GM12878 (cell line): ENCODE data around the gene UCKL1. TPM values are rescaled to one million over a fixed set of nuclear protein-coding genes. Genes with fewer than 3 reads are reported as not detected.
A peak's percentile ranks its signal among the peaks of the same experiment; 100 is the strongest.

ENCODE experiments used
- BMI1 ChIP-seq: fragments of 450-650 bp; IDR thresholded peaks from 2 replicates; pipeline ENCODE4 v1.6.1; 2016; ENCODE audit warnings: mild to moderate bottlenecking, moderate library complexity, borderline replicate concordance
- CBX3 ChIP-seq: fragments of 200-600 bp; sonication (generic); IDR thresholded peaks from 2 replicates; pipeline ENCODE4 v1.6.1; 2016; ENCODE audit warnings: low read depth, borderline replicate concordance
- HSF1 ChIP-seq: fragments of 150-350 bp; IDR thresholded peaks from 2 replicates; pipeline ENCODE4 v1.6.1; 2014; ENCODE audit warnings: mild to moderate bottlenecking, low read depth, low read length
- KDM1A ChIP-seq: fragments of 200-600 bp; sonication (generic); IDR thresholded peaks from 2 replicates; pipeline ENCODE4 v1.6.1; 2016; ENCODE audit warnings: borderline replicate concordance
- RB1 ChIP-seq: fragments of 450-650 bp; formaldehyde crosslinking; IDR thresholded peaks from 2 replicates; pipeline ENCODE4 v1.6.1; 2017; ENCODE audit warnings: mild to moderate bottlenecking, borderline replicate concordance
- RELB ChIP-seq: fragments of 450-650 bp; IDR thresholded peaks from 2 replicates; pipeline ENCODE4 v1.6.1; 2017; ENCODE audit warnings: low read depth, mild to moderate bottlenecking, moderate library complexity
- REST ChIP-seq: IDR thresholded peaks from 2 replicates; pipeline ENCODE4 v1.6.1; 2012; ENCODE audit warnings: mild to moderate bottlenecking, low read depth, low read length
- SRF ChIP-seq, 2 experiments: IDR thresholded peaks; 2 replicates each; pipeline ENCODE4 v1.6.1; 2011; ENCODE audit warnings: low read depth in 2 of 2, low read length in 2 of 2, mild to moderate bottlenecking in 1 of 2, moderate library complexity in 1 of 2
- SUPT20H ChIP-seq: IDR thresholded peaks from 2 replicates; pipeline ENCODE4 v1.6.1; 2011; ENCODE audit warnings: low read depth, mild to moderate bottlenecking, low read length, moderate library complexity, borderline replicate concordance; ENCODE audit not compliant: control insufficient read depth
- YY1 ChIP-seq: IDR thresholded peaks from 2 replicates; pipeline ENCODE4 v1.6.1; 2011; ENCODE audit warnings: low read depth, mild to moderate bottlenecking, low read length
- ZBTB40 ChIP-seq: fragments of 450-650 bp; IDR thresholded peaks from 2 replicates; pipeline ENCODE4 v1.6.1; 2016; ENCODE audit warnings: mild to moderate bottlenecking, moderate library complexity, borderline replicate concordance
- ZNF207 ChIP-seq: fragments of 450-650 bp; IDR thresholded peaks from 2 replicates; pipeline ENCODE4 v1.6.1; 2014; ENCODE audit warnings: antibody characterized with exemption, mild to moderate bottlenecking, borderline replicate concordance
- ZNF687 ChIP-seq: fragments of 450-650 bp; IDR thresholded peaks from 2 replicates; pipeline ENCODE4 v1.6.1; 2017; ENCODE audit warnings: mild to moderate bottlenecking, moderate library complexity
- polyA plus RNA-seq, 11 experiments: library from polyadenylated mRNA; depleted of rRNA in 4 of 11; unstranded in 6 of 11; stranded (reverse) in 5 of 11; fragments of >200 nt; fragmentation: Nextera tagmentation in 4 of 11; fragmentation: Illumina TruSeq in 1 of 11; extraction: Ambion mirVana in 4 of 11; extraction: Trizol in 1 of 11; gene quantifications; 1 replicate in 1 of 11; 2 replicates in 10 of 11; pipeline versions ENCODE4 v1.2.1 to v1.2.3, GENCODE V29; 2011 to 2016; ENCODE audit warnings: inconsistent platforms in 2 of 11, missing spikeins in 2 of 11, low read depth in 1 of 11
- total RNA-seq, 4 experiments: library from RNA; depleted of rRNA in 3 of 4; stranded (reverse); fragments of >200 nt in 3 of 4; fragmentation: Illumina TruSeq in 1 of 4; extraction: Trizol in 1 of 4; gene quantifications; 2 replicates each; pipeline versions ENCODE4 v1.2.1 to v1.2.3, GENCODE V29; 2013 to 2021

The UCKL1 gene
- total and polyA plus RNA-seq, 10 of the 15 experiments (the other 5 are each of a cell fraction or from before 2014, with no cell fraction given), result 2.4 to 36.3 (median 24.8) TPM

GRCh38 chr20:63979557-63980316 is 23.5 kb upstream of the UCKL1 start, which contains the start of gene SAMD10 (continued):
- no peak for TF ChIP-seq HSF1
- no peak for TF ChIP-seq BMI1
- TF ChIP-seq RB1, result no peak
- TF ChIP-seq KDM1A, result no peak
- no peak for TF ChIP-seq SUPT20H
- peak; percentile 86 for TF ChIP-seq RELB
- TF ChIP-seq ZNF687, result no peak
- no peak for TF ChIP-seq REST
- TF ChIP-seq SRF (IDR thresholded peaks at IDR 0.05; ENCODE audit: low read depth in 2 of 2, low read length in 2 of 2), result no peak
- TF ChIP-seq ZNF207, result no peak
- TF ChIP-seq CBX3, result no peak
- TF ChIP-seq ZBTB40, result no peak
- TF ChIP-seq YY1, result peak; percentile 37; the same call in 1 of the 2 replicates
